ENCODE measurements around the gene GAL3ST3.
"Not testable (repeated sequence)": the region's sequence is repeated elsewhere in the genome, so short reads cannot be mapped to it uniquely, and the experiment has no call there.

GAL3ST3 gene

DNA sequence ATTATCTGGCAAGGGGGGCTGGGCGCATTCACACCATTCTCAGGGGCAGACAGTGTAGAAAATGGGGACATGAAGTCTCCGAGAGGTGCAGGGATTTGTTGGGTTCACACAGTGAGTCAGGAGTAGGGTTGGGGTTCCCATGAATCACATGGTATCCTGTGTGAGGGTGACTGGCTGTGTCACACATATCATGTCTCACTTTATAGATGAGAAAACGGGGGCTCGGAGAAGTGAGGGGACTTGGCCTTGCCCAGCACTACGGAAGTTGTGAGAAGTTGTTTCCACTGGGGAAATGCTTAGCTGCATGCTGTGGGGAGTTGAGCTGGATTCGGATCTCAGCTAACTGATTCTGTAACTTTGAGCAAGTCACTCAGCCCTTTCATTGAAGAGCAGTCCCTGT lies 4.2 kb downstream of the GAL3ST3 start:
- no peak for DNase-seq (ENCODE audit: low read depth)

DNA sequence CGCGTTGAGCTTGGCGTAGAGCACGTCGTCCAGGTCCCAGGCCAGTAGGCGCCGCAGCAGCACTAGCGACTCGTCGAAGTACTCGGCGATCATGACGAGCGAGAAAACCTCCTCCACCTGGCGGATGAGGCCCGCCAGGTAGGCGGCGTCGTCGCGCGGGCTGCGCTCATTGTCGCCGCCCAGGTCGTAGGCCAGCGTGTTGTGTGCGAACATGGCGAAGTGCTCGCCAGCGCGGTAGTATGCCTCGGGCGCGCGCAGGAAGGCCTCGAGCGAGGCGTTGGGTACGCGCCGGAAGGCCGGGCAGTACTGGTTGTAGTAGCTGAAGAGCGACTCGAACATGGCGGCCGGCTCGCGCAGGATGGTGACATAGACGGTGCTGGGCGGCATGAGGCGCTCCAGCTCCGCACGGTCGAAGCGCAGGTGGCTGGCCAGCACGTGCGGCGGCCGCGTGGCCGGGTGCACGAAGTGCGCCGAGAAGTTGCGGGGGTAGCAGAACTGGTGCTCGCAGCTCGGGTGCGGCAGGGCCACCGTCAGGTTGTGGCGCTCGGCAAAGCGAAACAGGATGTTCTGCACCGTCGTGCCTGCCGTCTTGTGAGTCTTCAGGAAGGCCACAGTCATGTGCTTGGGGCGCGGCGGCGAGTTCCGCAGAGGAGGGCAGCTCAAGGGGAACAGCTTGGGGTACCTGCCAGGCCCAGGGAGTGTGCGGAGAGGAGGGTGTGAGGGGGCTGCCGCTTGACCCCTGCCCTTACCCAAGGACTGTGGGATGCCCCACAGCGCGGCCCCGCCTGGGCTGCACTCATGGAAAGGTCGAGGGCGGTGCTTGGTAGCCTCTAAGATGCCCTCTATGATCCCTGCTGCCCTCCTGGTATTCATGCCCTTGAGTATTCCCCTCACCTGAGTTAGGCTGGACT lies 5.7 kb downstream of the GAL3ST3 start:
- no peak for DNase-seq (ENCODE audit: low read depth)

DNA sequence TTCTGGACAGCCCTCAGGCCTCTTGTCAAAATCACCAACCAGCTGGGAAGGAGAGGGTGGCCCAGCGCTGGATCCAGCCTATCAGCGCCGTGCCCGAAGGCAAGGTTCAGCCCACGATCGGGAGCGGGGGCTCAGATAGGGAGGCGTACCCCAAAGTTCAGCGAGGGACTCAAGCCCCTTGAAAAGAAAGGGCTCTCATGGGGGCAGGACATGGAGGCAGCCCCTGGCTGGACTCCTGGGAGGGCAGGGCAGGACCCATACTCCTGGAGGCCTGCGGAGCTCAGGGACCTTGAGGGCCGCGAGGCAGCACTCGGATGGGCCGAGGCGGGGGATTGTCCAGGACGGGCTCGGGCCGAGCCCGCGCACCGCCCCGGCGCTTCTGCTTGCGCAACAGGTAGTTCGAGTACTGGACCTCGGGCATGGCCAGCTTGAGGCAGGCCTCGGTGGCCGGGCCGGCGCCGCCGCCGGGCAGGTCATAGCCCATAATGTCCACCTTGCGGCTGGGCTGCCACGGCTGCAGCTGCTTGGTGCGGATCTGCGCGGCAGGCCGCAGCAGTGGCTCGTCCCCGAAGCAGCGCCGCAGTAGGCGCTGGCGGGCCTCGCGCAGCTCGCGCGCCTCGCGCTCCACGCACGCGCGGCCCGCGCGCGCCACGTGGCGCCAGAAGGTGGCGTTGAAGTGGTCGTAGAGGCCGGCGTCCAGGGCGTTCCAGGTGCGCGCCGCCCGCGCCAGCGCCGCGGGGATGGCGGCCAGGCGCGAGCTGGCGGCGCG lies 6.5 kb downstream of the GAL3ST3 start:
- no peak for DNase-seq (ENCODE audit: low read depth)

DNA sequence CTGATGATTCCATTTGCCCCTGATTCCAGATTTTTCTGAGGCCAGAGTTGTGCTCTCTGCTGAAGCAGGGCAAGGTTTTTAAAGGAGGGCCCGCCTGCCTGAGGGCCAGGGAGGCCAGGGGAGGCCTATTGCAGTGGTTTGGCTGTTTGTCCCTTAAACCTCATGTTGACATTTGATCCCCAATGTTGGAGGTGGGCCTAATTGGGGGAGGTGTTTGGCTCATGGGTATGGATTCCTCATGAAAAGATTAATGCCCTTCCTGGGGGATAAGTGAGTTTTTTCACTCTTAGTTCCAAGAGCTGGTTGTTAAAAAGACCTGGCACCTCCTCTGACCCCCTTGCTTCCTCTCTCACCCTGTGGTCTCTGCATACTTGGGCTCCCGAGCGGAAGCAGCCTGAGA lies 9.2 kb downstream of the GAL3ST3 start:
- no peak for DNase-seq (ENCODE audit: low read depth)

DNA sequence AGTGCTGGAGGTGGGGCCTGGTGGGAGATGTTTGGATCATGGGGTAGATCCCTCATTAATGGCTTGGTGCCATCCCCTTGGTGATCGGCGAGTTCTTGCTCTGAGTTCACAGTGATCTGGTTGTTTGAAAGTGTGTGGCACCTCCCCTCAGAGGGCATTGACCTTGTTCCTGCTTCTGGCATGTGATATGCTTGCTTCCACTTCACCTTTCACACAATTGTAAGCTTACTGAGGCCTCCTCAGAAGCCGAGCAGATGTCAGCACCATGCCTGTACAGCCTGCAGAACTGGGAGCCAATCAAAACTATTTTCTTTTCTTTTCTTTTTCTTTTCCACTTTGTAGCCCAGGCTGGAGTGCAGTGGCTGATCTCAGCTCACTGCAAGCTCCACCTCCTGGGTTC lies 11.6 kb downstream of the GAL3ST3 start:
- no peak for DNase-seq (ENCODE audit: low read depth)

DNA sequence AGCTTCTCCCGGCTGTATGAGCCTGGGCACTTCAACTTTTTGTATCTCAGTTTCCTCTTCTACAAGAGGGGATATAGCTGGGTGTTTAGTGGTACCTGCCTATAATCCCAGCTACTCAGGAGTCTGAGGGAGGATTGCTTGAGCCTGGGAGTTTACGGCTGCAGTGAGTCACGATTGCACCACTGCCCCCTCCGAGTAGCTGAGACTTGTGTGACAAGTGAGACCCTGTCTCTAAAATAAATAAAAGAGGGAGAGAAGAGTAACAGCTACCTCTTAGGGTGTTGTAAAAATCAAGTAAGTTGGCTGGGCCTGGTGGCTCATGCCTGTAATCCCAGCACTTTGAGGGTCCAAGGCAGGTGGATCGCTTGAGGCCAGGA lies 12.6 kb downstream of the GAL3ST3 start:
- DNase-seq (ENCODE audit: low read depth), result no peak

DNA sequence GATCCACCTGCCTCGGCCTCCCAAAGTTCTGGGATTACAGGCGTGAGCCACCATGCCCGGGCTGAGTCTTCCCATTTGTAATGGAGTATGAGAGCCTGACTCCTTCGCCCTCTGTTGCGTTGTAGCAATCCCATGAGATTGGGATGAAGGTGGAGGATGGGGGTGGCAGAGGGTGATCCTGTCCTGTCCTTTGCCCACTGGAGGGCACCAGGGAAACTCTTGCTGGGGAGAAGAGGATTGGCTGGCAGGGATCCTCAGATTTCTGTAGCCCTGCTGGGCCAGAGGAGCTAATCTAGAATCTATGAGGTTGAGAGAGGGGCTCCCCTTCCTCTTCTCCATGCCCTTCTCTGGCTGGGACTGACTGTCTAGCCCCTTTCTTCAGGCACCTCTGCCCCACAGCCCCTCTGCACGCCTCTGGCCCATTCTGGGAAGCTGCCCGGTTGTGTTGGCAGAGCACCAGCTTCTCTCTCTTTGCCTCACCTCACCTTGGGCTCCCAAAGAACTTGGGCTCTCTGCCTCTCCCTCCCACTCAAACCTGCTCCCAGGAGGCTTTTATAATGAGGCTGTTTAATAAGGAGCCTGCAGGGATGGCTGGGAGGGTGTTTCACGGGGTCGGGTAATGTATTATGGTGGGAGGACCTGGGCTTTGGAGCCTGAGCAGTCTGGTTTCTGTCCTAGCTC lies 13.2 kb downstream of the GAL3ST3 start:
- DNase-seq (ENCODE audit: low read depth), result no peak

DNA sequence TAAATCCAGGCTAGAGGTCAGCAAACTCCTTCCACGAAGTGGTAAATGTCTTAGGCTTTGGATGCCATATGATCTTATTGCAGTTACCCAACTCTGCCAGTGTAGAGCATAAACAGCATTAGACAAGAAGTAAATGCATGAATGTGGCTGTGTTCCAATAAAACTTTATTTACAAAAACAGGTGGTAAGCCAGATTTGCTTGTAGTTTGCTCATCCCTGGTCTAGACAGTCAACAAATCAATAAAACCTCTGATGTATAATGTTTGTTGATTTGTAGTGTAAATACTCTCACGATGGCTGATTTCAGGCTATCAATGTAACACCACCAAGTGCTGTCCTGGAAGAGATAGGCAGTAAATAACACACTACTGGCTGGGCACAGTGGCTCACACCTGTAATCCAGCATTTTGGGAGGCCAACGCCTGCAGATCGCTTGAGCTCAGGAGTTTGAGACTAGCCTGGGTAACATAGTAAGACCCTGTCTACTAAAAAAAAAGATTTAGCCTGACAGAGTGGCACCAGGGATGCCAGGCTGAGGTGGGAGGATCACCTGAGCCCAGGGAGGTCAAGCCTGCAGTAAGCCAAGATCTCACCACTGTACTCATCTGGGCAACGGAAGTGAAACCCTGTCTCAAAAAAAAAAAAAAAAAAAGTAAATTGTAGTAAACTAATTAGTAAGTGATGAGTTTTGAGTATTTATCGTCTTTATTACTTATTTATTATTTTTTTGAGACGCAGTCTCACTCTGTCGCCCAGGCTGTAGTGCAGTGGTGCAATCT lies 15.8 kb downstream of the GAL3ST3 start:
- DNase-seq (ENCODE audit: low read depth), result no peak

DNA sequence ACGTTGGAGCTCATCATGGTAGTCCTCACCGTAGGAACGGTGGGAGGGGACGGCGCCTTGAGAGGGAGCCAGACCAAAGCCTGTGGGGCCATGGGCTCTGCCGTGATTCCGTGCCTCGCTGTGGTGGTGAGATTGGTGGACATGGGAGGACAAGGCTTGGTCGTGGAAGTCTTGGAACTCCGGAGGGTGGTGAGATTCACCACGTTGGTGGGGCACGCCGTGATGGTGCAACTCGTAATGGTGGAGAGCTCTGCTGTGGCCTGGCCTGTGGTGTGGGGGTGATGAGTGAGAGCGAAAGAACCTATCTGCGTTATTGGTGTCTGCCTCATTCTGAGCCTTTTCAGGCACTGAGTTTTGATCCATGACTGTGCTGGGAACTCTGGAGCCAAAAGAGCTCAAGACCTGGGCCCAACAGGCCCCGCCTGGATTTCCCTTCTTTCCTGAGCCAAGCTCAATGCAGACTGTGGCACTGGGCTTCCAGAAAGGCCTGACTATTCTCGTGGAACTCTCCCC lies 22.9 kb downstream of the GAL3ST3 start, which contains the start of gene CATSPER1:
Gene CATSPER1 (minus strand): TSS at position 463 of the 513 bp plus-strand sequence. CDS start 100 bp downstream, at position 363.
- DNase-seq (ENCODE audit: low read depth), result no peak

DNA sequence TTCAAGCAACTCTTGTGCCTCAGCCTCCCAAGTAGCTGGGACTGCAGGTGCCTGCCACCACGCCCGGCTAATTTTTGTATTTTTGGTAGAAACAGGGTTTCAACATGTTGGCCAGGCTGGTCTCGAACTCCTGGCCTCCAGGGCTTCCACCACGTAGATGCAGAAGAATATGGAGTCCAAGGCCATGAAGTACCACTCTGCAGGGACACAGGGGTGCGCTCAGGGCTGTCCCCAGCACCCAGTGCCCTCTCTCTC lies 25.8 kb downstream of the GAL3ST3 start:
- not testable (repeated sequence) for DNase-seq (ENCODE audit: low read depth)

DNA sequence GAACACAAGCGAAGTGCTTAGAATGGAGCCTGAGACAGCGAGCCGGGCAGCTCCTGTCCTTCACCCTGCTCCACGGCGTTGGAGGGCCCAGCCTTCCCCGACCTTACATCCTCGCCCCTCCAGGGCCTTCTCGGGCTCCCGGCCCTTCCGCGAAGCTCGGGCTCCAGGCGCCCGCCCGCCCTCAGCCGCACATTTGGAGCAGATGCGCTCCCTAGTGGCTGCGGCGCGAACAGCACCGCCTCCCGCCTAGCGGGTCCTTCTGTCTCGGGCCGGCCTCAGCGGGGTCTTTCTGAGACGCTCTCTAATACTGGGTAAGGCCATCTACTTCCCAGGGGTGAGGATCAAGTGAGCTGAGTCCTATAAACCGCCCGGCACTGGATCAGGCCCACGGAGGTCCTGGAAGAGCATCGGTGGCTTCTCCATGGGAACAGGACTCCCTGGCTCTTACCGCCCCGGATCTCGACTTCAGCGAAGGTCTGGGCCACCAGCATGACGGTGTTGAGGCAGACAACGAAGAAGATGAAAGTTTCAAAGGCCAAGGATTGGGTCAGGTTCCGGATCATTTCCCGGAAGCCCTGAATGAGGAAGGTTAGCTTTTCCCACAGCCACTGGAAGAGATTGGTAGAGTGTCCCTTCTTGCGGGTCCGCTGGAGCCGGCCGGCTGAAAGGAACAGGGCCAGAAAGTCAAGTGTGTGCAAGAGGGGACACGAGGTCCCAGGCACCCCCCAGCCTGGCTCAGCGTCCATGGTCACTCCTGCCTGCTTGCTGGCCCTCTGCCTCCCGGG lies 26.4 kb downstream of the GAL3ST3 start:
- DNase-seq (ENCODE audit: low read depth), result peak; percentile 63

DNA sequence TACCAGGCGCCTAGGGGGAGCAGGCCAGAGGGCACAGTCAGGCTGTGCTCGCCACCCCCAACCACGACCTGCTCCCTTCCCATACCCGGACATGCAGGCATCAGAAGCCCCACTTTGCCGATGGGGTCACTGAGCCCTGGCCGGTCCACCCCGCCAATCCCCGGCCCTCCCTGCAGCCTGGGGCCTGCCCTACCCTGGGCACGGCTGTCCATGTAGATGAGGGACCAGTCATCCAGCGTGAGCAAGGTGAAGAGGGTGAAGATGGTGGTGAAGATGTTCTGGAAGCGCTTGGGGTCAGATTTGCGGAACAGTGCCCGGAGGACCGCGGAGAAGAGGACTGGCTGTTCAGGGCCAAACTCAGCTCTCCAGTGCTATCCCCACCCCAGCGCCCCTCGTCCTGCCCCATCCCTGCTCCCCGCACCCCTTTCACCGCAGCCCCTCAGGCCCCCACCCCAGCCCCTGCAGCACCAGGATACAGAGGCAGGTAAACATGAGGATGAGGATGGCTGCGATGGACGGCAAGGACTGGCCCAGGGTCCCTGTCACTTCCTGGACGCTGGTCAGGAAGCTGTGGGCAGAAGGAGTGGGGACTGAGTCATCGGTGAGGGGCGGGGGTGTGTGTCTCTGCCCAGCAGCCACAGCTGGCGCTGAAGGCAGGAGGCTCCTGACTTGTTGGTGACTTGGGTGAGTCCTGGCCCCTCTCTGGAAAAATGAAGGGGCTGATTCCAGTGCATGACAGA lies 28.2 kb downstream of the GAL3ST3 start:
- DNase-seq (ENCODE audit: low read depth), result peak; percentile 15

DNA sequence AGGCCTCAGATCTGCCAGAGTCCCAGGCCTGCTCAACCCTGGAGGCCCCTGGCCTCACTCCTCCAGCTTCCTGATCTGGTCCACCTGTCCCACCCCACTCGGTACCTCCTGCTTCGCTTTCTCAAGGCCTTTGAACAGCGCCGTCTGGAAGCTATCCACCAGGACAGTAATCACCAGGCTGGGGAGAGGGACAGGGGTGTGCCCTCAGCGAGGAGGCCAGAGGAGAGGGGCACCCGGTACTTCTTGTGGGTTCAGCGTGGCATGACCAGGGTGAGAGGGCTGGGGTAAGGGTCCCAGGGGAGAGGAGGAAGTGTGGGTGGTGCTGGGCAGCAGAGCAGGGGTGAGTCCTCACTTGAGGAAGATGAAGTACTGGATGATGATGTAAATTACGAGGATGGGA lies 28.7 kb downstream of the GAL3ST3 start:
- DNase-seq (ENCODE audit: low read depth), result no peak

DNA sequence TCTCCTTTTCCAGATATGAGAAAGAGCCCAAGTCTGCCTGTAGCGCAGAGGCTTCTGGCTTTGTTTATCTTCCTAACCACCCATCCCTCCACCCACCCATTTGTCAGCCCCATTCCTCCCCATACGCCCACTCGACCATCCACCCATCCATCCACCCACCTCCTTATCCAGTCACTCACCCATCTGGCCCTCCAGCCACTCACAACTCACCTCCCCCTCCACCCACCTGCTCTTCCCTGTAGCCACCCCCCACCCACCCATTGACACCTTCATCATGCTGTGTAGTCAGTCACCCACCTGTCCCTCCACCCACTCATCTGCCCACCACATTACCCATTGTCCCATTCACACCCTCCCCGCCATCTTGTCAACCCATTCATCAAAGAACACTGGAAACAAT lies 31.6 kb downstream of the GAL3ST3 start:
- DNase-seq (ENCODE audit: low read depth), result no peak

DNA sequence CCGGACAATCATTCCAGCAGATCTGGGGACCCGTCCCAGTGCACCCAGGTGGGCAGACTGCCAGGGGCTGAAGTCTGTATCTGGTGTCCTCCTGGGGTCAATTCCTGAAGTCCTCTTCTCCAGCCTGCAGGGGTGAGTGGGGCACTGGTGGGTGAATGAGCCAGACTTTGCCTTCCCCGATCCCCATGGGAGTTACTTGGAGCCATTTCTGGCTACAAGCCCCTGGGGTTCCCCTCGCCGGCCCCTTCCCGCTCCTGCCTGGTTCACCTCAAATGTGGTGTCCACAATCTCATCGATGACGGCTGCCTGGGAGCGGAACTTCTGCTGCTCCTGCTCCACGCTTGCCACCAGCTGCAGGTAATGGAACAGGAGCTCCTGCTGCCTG lies 32.2 kb downstream of the GAL3ST3 start:
- no peak for DNase-seq (ENCODE audit: low read depth)

DNA sequence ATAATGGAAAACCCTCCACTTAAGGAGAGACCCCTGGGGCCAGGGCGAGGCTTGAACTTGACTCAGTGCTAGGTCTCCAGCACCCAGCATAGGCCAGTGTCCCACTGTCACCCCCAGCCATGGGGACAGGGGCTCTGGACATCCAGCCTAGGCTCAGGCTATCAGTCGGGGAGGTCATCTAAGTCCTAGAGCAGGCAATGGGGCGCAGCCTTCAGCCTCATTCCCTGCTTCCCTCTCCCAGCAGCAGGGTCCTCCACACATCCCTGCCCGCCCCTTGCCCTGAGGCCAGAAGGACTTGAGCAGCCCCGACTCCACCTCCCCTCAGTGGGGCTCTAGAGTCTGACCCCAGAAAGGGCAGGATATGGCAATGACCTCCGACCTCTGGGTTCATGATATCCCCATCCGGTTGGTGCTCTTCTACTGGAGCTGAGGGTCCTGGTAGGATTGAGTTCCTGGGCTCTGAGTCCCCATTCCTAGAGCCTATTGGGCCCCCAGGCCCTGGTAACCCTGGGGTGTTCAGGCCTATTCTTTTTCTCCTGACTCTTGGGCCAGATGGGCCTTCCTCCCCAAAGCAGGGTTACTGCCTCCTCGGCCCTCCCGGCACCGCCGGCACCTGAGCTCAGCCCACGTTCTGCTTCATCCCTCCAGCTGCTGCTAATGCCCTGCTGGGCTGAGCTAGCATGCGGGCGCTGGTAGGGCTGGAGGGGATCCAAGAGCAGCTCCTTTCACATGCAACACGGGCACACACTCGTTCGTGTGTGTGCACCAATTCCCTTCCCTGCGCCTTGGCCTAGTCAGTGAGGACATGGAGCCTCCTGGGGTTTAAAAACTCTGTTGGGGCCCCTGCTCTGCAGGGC lies 32.8 kb downstream of the GAL3ST3 start:
- DNase-seq (ENCODE audit: low read depth), result no peak

DNA sequence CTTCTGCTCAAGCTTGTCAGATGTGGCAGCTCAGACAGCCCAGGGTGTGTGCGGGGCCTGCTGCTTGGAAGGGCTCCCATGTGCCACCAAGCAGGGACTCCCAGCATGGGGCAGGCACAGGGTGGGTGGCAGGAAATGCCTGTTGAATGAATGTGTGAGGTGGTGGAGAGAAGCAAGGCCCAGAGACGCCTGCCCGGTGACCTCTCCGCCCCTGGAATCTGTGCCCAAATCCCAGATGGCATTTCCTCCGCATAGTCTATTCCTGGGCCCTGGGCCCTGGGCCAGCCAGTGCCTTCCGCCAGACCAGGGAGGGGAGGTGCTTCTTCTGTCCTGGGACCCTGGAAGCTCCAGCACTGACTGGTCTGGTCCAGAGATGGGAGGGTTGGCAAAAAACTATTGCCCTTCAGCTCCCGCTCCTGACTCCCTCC lies 33.5 kb downstream of the GAL3ST3 start:
- no peak for DNase-seq (ENCODE audit: low read depth)

DNA sequence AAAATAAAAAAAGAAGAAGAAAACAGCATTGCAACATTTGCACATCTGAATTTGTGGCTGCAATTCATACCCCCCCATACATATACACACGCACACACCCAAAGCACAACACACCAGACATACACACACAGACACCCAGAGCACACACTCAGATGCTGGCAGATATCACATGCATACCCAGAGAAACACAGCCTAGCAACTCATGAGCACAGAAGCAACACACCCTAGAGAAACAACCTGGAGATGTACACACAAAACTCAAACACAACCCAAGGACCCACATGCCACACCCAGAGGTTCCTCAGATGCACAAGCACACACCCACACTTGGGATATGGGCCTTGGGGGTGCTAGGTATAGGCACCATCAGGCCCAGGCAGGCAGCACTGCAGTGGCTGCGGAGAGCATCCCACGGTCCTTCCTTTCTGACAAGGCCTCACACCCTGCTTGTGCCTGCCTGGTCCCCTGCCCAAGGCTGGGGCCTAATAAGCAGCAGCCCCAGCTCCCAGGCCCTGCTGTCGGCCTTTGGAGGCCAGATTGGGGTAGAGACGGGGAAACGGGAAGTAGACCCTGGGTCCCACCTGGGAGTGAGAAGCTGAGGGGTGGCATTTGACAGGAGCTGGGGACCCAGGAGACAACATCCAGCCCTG lies 34.0 kb downstream of the GAL3ST3 start:
- no peak for DNase-seq (ENCODE audit: low read depth)

DNA sequence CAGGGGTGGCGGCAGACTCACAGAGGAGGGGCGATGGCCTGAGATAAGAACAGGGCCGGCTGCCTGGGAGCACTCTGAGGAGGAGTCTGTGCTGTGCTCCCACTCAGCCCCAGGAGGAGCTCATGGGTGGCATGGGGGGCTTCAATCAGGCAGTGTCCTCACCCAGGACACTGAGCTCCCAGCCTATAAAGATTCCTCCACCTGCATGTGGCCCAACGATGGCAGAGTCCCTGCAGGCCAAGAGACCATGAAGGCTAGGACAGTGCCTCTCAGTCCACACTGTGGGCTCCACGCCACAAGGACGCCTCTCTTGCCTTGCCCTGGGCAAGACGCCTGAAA lies 35.2 kb downstream of the GAL3ST3 start:
- no peak for DNase-seq (ENCODE audit: low read depth)
